LoVo (cell line): ENCODE data around the gene STK26.
A peak's percentile ranks its signal among the peaks of the same experiment; 100 is the strongest.
"Not testable (repeated sequence)": the region's sequence is repeated elsewhere in the genome, so short reads cannot be mapped to it uniquely, and the experiment has no call there.

Source experiments
- DNase-seq: peaks from one replicate; pipeline ENCODE4 v3.0.0-alpha.2; 2016; ENCODE audit warnings: low spot score

Gene STK26

GRCh38 chrX:132037479-132037993 is 14.4 kb downstream of the STK26 start:
- DNase-seq = no peak

GRCh38 chrX:132040066-132040465 is 17.0 kb downstream of the STK26 start:
- no peak for DNase-seq

- no peak for DNase-seq
These were observed 17.9 kb downstream of the STK26 start for GRCh38 chrX:132041015-132041414.

GRCh38 chrX:132043977-132044376 is 20.9 kb downstream of the STK26 start:
- DNase-seq = no peak

GRCh38 chrX:132044953-132045352 is 21.9 kb downstream of the STK26 start:
- DNase-seq = no peak

- DNase-seq = no peak
These were observed 22.4 kb downstream of the STK26 start for GRCh38 chrX:132045456-132045855.

- DNase-seq = no peak
These were observed 23.4 kb downstream of the STK26 start for GRCh38 chrX:132046533-132046932.

GRCh38 chrX:132051778-132052177 is 28.7 kb downstream of the STK26 start:
- not testable (repeated sequence) for DNase-seq

GRCh38 chrX:132058050-132058449 is 34.9 kb downstream of the STK26 start:
- DNase-seq = no peak

GRCh38 chrX:132058975-132059374 is 35.9 kb downstream of the STK26 start:
- DNase-seq = no peak

- DNase-seq = no peak
These were observed 37.0 kb downstream of the STK26 start for GRCh38 chrX:132059973-132060540.

GRCh38 chrX:132063334-132063733 is 40.2 kb downstream of the STK26 start:
- DNase-seq = no peak

GRCh38 chrX:132063862-132064261 is 40.8 kb downstream of the STK26 start:
- no peak for DNase-seq

- DNase-seq = no peak
These were observed 45.3 kb downstream of the STK26 start for GRCh38 chrX:132068405-132068804.

- no peak for DNase-seq
These were observed 48.2 kb downstream of the STK26 start for GRCh38 chrX:132071254-132071653.

GRCh38 chrX:132077414-132077813 is 54.3 kb downstream of the STK26 start:
- DNase-seq = no peak

GRCh38 chrX:132077912-132078311 is 54.8 kb downstream of the STK26 start:
- DNase-seq = no peak

GRCh38 chrX:132085786-132086185 is 62.7 kb downstream of the STK26 start:
- DNase-seq = no peak

- DNase-seq = no peak
These were observed 63.6 kb downstream of the STK26 start for GRCh38 chrX:132086672-132087071.

GRCh38 chrX:132088864-132089263 is 65.8 kb downstream of the STK26 start:
- no peak for DNase-seq

- no peak for DNase-seq
These were observed 67.5 kb downstream of the STK26 start for GRCh38 chrX:132090403-132091159.

- DNase-seq = peak; percentile 44
These were observed 69.5 kb downstream of the STK26 start for GRCh38 chrX:132092439-132093065.

GRCh38 chrX:132093239-132093860 is 70.2 kb downstream of the STK26 start:
- DNase-seq = no peak
